Activated naive CD8-positive, alpha-beta T cell treated with anti-CD3 and anti-CD28 coated beads, Interleukin-2, amount 10 ng/mL, durations not matched to agents 7 days and 5 days (primary cell): ENCODE measurements around the gene IGF2BP1. TPM values are rescaled to one million over a fixed set of nuclear protein-coding genes. Genes with fewer than 3 reads are reported as not detected.
"Not testable (repeated sequence)": the region's sequence is repeated elsewhere in the genome, so short reads cannot be mapped to it uniquely, and the experiment has no call there.

ENCODE experiments used
- ATAC-seq: fragments of 150-1000 bp; cut with Tn5 transposase; one replicate; pipeline ENCODE4 v1.10.0; 2021; ENCODE audit warnings: low read depth, moderate library complexity
- POLR2A ChIA-PET: fragments of 350-600 bp; sonication (Branson Sonifier 250); formaldehyde crosslinking; loops from one replicate; lab custom pipeline; 2021; ENCODE audit warnings: antibody characterized with exemption; lab: Charles Lee
- DNase-seq: peaks from one replicate; pipeline ENCODE4 v3.0.0; 2021
- H3K27ac Mint-ChIP-seq: one replicate; pipeline ENCODE4 v1.8.0; 2022; ENCODE audit warnings: mild to moderate bottlenecking, mixed read lengths
- H3K27me3 Mint-ChIP-seq: one replicate; pipeline ENCODE4 v1.8.0; 2022; ENCODE audit warnings: mild to moderate bottlenecking, moderate library complexity, mixed read lengths
- H3K36me3 Mint-ChIP-seq: one replicate; pipeline ENCODE4 v1.8.0; 2021; ENCODE audit warnings: mild to moderate bottlenecking, mixed read lengths
- H3K4me1 Mint-ChIP-seq: one replicate; pipeline ENCODE4 v1.8.0; 2021; ENCODE audit warnings: mixed read lengths
- H3K4me3 Mint-ChIP-seq: one replicate; pipeline ENCODE4 v1.8.0; 2022; ENCODE audit warnings: mild to moderate bottlenecking, moderate library complexity, mixed read lengths
- H3K9me3 Mint-ChIP-seq: one replicate; pipeline ENCODE4 v1.8.0; 2021; ENCODE audit warnings: mixed read lengths
- total RNA-seq, 2 experiments: library from RNA; stranded (reverse); gene quantifications; one replicate each; pipeline ENCODE4 v1.2.3, GENCODE V29; 2021

The IGF2BP1 gene
- total RNA-seq, 2 experiments from 2014 or later, result not detected

DNA sequence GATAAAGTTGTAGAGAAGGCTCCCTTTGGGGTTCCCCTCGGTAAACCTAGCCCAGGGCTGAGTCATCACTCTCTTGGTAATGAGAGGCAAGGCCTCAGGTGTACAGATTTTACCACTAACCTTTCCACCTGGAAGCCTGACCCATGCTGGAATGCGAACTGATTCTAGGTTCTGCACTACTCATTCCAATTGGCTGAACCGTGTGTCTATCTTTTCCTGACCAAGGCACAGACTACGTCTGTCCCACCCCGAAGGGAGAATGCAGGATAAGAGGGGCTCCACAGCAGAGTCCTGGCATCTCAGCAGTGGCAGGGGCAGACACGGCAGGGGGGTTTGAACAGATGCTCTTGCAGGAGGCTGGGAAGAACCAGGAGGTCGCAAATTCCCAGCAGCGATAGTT lies 70.0 kb downstream of the IGF2BP1 start:
- H3K36me3 Mint-ChIP-seq, result no peaks in the 10 kb centered on the region
- POLR2A ChIA-PET, result no interaction called here
- no peak overlapping the region for H3K4me3 Mint-ChIP-seq
- H3K9me3 Mint-ChIP-seq, result no peaks in the 10 kb centered on the region
- H3K27me3 Mint-ChIP-seq, result peaks cover 5% of the 10 kb centered on the region
- ATAC-seq (no peak), DNase-seq (no peak)
- H3K4me1 Mint-ChIP-seq, result peaks cover 2% of the 10 kb centered on the region
- H3K27ac Mint-ChIP-seq, result no peak overlapping the region

GRCh38 chr17:49069585-49070273 lies 72.5 kb downstream of the IGF2BP1 start:
- no peak for DNase-seq
- no peak overlapping the region for H3K4me3 Mint-ChIP-seq
- H3K27me3 Mint-ChIP-seq, result peaks cover 9% of the 10 kb centered on the region
- ATAC-seq, result no peak
- H3K9me3 Mint-ChIP-seq, result no peaks in the 10 kb centered on the region
- H3K36me3 Mint-ChIP-seq, result no peaks in the 10 kb centered on the region
- POLR2A ChIA-PET, result interaction anchor here (0.6 kb wide), 1 partner anchor 956 kb away, joined by 4 read pairs; no protein-coding TSS in a partner anchor
- H3K4me1 Mint-ChIP-seq, result peaks cover 2% of the 10 kb centered on the region
- H3K27ac Mint-ChIP-seq, result no peak overlapping the region

GRCh38 chr17:49071106-49071505 lies 73.9 kb downstream of the IGF2BP1 start:
- Mint-ChIP-seq H3K27me3 (peaks cover 9% of the 10 kb centered on the region), H3K4me1 (peaks cover 2% of the 10 kb centered on the region), H3K4me3 (no peak overlapping the region), H3K9me3 (no peaks in the 10 kb centered on the region), H3K36me3 (no peaks in the 10 kb centered on the region), H3K27ac (no peak overlapping the region)
- ATAC-seq (no peak), DNase-seq (no peak)
- POLR2A ChIA-PET, result no interaction called here

DNA sequence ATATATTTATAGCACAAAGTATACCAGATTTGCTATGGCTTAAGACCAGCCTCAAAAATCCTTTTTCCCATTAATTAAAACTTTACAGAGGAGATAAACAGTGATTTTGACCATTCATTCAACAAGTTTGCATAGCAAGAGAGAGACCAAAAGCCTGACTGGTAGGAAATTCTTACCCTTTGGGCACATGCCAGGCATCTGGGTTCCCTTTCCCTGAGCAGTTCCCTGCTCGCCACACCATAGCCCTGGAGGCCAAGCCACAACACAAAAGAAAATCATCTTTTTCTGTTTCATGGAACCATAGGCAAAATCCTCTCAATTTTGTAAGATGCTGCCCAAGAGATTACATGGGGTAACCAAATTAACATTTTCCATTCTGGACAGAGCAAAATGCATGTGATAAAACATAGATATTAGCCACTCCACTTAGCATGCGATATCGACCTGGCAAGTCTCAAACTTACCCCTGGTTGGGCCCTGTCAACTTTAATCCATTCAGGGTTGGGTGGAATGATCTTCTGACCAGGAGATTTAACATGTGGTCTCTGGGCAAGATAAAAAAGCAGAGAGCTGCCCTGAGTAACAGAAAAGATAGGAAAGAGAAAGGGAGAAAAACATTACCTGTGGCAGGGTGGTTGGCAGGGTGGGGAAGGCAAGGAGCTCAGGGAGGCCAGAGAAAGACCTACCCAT lies 77.8 kb downstream of the IGF2BP1 start:
- H3K4me1 Mint-ChIP-seq, result peaks cover 2% of the 10 kb centered on the region
- peaks cover 11% of the 10 kb centered on the region for H3K27me3 Mint-ChIP-seq
- no peaks in the 10 kb centered on the region for H3K9me3 Mint-ChIP-seq
- H3K36me3 Mint-ChIP-seq, result no peaks in the 10 kb centered on the region
- no peak overlapping the region for H3K4me3 Mint-ChIP-seq
- DNase-seq (no peak), ATAC-seq (no peak)
- POLR2A ChIA-PET, result no interaction called here
- H3K27ac Mint-ChIP-seq, result no peak overlapping the region

GRCh38 chr17:49076573-49077384 lies 79.6 kb downstream of the IGF2BP1 start:
- POLR2A ChIA-PET, result no interaction called here
- H3K36me3 Mint-ChIP-seq, result no peaks in the 10 kb centered on the region
- DNase-seq (no peak), ATAC-seq (no peak)
- H3K4me3 Mint-ChIP-seq, result no peak overlapping the region
- no peak overlapping the region for H3K27ac Mint-ChIP-seq
- no peaks in the 10 kb centered on the region for H3K4me1 Mint-ChIP-seq
- H3K27me3 Mint-ChIP-seq, result peaks cover 14% of the 10 kb centered on the region
- H3K9me3 Mint-ChIP-seq, result no peaks in the 10 kb centered on the region

DNA sequence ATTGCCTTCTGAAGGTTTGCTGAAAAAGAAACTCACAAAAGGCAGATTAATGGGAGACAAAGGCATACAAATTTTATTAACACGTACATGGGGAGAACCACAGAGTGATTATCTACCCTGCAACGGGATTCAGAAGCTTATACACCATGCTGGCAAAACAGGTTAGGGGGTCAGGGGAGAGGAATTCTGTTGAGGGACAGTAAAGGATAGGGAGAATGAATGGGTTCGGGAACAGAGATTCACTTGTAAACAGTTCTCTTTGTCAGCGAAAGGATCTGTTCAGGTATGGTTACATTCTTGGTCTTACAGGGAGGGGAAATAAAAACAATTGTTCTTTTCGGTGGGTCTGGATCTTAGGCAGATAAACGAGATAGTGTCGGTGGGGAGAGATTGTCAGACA lies 81.1 kb downstream of the IGF2BP1 start:
- no peak overlapping the region for H3K27ac Mint-ChIP-seq
- POLR2A ChIA-PET, result no interaction called here
- H3K4me1 Mint-ChIP-seq, result no peaks in the 10 kb centered on the region
- DNase-seq, result no peak
- H3K9me3 Mint-ChIP-seq, result no peaks in the 10 kb centered on the region
- no peak overlapping the region for H3K4me3 Mint-ChIP-seq
- no peak for ATAC-seq
- H3K27me3 Mint-ChIP-seq, result peaks cover 23% of the 10 kb centered on the region
- H3K36me3 Mint-ChIP-seq, result no peaks in the 10 kb centered on the region

GRCh38 chr17:49079840-49080663 lies 82.9 kb downstream of the IGF2BP1 start:
- DNase-seq (no peak), ATAC-seq (no peak)
- no peak overlapping the region for H3K4me3 Mint-ChIP-seq
- no peaks in the 10 kb centered on the region for H3K9me3 Mint-ChIP-seq
- peaks cover 24% of the 10 kb centered on the region for H3K27me3 Mint-ChIP-seq
- H3K36me3 Mint-ChIP-seq, result no peaks in the 10 kb centered on the region
- H3K4me1 Mint-ChIP-seq, result no peaks in the 10 kb centered on the region
- POLR2A ChIA-PET, result no interaction called here
- no peak overlapping the region for H3K27ac Mint-ChIP-seq

DNA sequence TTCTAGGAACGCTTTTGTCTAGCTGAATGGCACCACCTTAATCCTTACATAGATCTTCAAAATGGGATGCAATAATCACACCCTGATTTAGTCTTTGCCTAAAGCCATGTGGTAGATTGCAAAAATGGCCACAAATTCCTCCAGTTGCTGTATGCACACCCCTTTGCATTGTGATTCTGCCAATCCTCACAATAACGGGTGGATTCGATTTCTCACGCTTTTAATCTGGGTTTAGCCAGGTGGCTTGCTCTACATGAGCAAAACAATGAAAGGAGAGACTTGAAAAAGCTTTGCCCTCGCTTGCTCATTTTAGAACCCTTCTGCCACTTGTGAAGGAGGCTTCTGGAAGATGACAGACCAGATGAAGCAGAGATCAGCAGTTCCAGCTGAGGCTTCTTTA lies 85.0 kb downstream of the IGF2BP1 start:
- Mint-ChIP-seq H3K27ac (no peak overlapping the region), H3K4me3 (no peak overlapping the region), H3K9me3 (no peaks in the 10 kb centered on the region), H3K4me1 (peaks cover 7% of the 10 kb centered on the region), H3K36me3 (no peaks in the 10 kb centered on the region), H3K27me3 (peaks cover 36% of the 10 kb centered on the region)
- no peak for DNase-seq
- POLR2A ChIA-PET, result no interaction called here
- no peak for ATAC-seq

DNA sequence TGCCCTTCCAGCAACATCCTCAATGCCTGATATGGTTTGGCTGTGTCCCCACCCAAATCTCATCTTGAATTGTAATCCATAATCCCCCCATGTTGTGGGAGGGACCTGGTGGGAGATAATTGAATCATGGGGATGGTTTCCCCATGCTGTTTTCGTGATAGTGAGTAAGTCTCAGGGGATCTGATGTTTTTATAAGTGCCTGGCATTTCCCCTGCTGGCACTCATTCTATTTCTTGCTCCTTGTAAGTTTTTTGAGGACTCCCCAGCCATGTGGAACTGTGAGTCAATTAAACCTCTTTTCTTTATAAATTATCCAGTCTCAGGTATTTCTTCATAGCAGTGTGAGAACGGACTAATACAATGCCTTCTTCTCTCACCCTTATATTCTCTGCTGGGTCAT lies 87.9 kb downstream of the IGF2BP1 start:
- ATAC-seq, H3K27ac Mint-ChIP-seq, H3K4me3 Mint-ChIP-seq, POLR2A ChIA-PET, H3K36me3 Mint-ChIP-seq, H3K4me1 Mint-ChIP-seq, DNase-seq, H3K9me3 Mint-ChIP-seq: not testable (repeated sequence)
- H3K27me3 Mint-ChIP-seq, result peaks cover 34% of the 10 kb centered on the region

- POLR2A ChIA-PET, result no interaction called here
- DNase-seq (no peak), ATAC-seq (no peak)
- H3K4me1 Mint-ChIP-seq, result peaks cover 7% of the 10 kb centered on the region
- H3K27ac Mint-ChIP-seq, result no peak overlapping the region
- H3K9me3 Mint-ChIP-seq, result no peaks in the 10 kb centered on the region
- H3K36me3 Mint-ChIP-seq, result no peaks in the 10 kb centered on the region
- H3K4me3 Mint-ChIP-seq, result no peak overlapping the region
- peaks cover 36% of the 10 kb centered on the region for H3K27me3 Mint-ChIP-seq
These were observed 88.6 kb downstream of the IGF2BP1 start for GRCh38 chr17:49085565-49086315.

GRCh38 chr17:49086316-49086605 lies 89.1 kb downstream of the IGF2BP1 start:
- Mint-ChIP-seq H3K27ac (no peak overlapping the region), H3K9me3 (no peaks in the 10 kb centered on the region), H3K4me3 (no peak overlapping the region), H3K4me1 (peaks cover 7% of the 10 kb centered on the region), H3K27me3 (peaks cover 36% of the 10 kb centered on the region), H3K36me3 (no peaks in the 10 kb centered on the region)
- no peak for ATAC-seq
- no peak for DNase-seq
- POLR2A ChIA-PET, result no interaction called here

- DNase-seq (no peak), ATAC-seq (no peak)
- no peak overlapping the region for H3K4me3 Mint-ChIP-seq
- no peaks in the 10 kb centered on the region for H3K36me3 Mint-ChIP-seq
- H3K27ac Mint-ChIP-seq, result no peak overlapping the region
- POLR2A ChIA-PET, result no interaction called here
- H3K9me3 Mint-ChIP-seq, result no peaks in the 10 kb centered on the region
- H3K27me3 Mint-ChIP-seq, result peaks cover 35% of the 10 kb centered on the region
- peaks cover 7% of the 10 kb centered on the region for H3K4me1 Mint-ChIP-seq
These were observed 89.5 kb downstream of the IGF2BP1 start for GRCh38 chr17:49086649-49087048.

- Mint-ChIP-seq H3K4me1 (peaks cover 7% of the 10 kb centered on the region), H3K27me3 (peaks cover 24% of the 10 kb centered on the region), H3K9me3 (no peaks in the 10 kb centered on the region), H3K36me3 (no peaks in the 10 kb centered on the region), H3K27ac (no peak overlapping the region), H3K4me3 (no peak overlapping the region)
- DNase-seq, result no peak
- no peak for ATAC-seq
- POLR2A ChIA-PET, result no interaction called here
These were observed 91.9 kb downstream of the IGF2BP1 start for GRCh38 chr17:49089094-49089493.
